G401.6 (cell line): ENCODE results near the gene ENTREP1.

Source experiments
- FAIRE-seq: peaks from 2 replicates; lab custom pipeline; 2012; peaks lifted over from hg19 to GRCh38; lab: Jason Lieb, UNC

Gene ENTREP1

DNA sequence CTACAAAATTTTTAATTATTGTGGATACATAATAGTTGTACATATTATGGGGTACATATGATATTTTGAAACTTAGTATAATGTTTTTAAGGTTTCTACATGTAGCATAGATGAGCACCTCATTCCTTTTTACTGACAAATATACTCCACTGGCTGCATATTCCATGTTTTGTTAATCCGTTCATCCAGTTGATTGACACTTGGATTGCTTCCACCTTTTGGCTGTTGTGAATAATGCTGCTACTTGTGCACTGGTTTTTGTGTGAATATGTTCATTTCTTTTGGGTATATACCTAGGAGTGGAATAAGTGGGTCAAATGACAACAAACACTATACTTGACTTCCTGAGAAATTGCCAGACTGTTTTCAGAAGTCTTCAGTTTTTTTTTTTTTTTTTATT lies 2.8 kb upstream of the ENTREP1 start:
- no peak for FAIRE-seq

DNA sequence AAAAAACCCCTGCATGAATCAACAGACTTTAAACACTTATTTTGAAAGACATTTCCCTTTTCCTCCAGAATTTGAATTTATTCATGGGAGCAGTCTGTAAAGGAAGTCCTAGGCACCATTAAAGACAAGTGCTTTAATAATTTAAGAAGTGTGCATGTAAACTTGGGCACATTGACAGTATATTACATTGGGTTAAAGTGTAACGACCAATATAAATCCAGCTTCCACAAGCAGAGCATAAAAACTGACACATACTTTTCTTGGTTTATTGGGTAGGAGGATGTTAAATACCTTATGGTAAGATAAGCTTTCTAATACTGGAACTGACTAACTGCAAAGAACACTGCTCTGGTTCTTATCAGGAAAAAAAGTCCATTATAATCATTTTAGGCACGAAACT lies 1.2 kb upstream of the ENTREP1 start:
- FAIRE-seq, result no peak

DNA sequence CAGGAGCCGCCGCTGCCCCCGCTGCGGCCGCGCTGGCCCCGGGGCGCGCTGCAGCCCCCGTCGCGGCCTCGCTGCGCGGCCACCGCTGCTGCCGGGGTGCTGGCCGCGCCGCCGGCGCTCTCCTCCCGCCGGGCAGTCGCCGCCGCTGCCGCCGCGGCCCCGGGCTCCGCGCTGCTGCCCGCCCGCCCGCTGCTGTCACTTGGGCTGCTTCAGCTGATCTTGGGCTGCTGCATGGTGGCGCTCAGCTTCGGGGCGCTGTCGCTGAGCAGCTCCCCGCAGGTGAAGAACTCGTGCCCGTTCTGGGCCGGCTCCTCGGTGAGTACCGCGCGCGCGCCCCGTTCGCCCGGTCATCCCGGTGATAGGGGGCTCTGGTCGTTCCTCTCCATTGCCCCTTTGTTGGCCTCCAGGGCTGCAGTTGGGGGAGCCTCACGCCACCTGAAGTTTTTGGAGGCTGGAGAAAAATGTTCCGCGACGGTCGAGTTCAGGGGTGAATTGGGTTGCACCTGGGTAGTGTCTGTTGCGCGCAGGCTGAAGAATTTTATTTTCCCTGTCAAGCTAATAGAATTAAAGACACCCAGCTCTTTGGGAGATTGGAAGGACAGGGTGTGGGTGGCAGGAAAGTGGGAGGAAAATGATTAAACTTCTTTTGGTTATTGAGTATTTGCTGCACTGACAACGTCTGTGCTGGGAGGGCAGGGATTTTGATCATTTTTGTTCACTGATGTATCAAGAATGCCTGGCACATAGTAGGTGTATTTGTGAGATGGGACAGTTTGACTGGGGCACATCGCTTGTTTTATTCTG lies 596 bp downstream of the ENTREP1 start:
- no peak for FAIRE-seq

DNA sequence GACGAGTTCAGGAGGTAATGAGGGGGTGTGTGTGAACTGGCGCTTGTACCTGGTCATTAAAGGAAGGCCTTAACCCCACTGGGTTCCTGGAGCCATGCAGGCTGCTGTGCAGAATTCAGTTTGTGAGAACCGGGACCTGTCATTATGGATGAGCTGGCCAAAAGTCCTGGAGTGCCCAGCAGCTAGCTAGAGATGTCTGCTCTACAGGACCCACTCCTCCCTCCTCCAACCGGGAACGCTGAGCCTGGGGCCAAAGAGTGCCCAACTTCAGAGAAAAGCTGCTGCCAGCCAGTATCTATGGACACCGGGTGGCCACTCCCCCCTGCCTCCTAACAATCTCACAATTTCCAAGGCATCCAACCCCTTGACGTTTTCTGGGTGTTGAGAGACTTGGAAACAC lies 1.2 kb downstream of the ENTREP1 start:
- no peak for FAIRE-seq

DNA sequence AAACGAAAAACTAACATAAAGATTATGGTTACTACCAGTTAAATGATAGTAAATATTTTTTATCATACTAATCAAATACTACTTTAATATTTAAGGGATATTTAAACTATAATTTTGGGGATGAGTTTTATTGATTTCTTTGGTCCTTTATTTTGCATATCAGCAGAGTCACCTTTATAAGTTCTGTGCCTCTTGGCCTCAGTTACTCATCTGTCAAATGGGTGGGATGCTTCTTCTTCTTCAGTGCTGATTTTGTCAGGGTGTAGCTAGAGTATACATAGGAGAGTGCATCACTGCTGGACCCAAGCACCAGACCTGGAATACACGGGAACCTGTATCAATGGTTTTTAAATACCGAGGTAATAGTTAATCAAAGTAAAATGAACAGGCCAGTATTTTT lies 5.6 kb downstream of the ENTREP1 start:
- FAIRE-seq, result no peak

DNA sequence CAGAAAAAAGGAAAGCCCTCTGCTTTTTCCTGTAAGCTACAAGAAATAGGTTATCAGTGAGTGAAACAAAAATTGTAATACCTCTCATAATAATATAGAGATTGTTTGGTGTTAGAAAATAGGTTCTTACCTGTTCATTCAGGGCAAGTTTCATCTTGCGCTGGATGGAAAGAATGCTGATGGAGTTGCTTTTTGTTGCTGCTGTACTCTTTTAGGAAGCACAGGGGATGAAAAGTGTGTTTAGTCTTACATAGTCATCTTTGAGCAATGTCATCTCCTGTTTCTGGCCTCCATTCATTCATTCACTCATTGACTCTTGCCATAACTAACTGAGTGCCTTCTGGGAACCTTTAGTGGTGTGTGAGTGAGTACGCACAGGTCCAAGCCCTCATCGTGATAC lies 6.4 kb downstream of the ENTREP1 start:
- no peak for FAIRE-seq

DNA sequence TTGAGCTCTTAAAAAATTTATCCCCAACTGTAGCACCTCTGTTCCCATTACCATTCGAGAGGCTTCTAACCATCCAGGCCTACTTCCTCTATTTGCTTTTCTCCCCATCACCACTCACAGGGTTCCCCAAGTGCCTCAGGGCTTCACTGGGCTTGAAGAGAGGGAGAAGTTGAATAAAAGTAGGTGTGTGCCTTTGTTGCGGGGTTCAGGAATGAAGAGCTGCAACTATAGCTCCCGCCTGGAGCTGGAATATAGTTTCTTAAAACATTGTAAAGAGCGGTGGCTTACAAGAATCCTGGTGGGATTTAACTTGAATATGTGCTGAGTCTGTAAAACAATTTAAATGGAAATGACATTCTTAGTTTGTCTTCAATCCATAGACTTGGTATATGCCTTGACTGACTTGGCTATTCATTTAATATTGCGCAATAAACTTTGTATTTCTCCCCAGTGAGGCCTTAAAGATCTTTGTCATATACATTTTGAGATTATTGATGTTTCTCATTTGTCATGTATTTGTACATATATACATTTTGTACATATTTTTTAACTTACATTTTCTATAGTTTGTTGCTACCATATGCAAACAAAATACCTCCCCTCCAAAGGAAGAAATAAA lies 7.2 kb downstream of the ENTREP1 start:
- no peak for FAIRE-seq

DNA sequence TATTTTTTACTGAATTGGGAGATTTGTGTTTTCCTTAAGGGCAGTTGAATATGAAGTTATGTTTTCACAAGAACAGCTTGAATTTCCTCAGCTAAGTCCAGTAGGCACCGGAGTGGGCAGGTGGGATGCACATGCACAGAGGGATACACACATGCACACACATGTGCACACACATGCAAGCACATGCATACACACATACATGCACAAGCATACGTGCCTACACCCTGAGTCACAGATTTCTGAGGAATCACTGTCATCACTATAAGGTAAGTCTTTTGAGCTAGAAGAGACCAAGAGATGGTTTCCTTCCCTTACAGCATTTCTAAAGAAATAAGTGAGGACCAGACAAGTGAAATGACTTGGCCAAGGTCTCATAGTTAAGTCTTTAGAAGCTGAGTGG lies 8.7 kb downstream of the ENTREP1 start:
- no peak for FAIRE-seq

DNA sequence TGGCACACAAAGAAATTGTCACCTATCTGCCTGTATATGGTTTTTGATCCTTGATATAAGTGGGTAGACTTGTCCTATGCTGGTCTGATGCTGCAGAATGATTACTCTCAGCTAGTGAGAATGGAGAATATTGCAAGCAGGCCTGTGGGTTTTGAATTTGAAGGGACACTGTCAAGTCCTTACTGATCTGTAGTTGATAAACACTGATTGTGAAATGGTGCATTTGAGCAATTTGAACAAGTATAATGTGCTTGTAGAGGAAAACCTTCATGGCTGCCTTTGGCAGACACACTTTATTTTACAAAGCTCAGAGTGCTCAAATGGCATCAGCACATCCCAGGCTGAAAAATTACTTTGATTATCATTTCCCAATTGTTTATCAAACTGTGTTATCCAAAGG lies 9.3 kb downstream of the ENTREP1 start:
- no peak for FAIRE-seq

DNA sequence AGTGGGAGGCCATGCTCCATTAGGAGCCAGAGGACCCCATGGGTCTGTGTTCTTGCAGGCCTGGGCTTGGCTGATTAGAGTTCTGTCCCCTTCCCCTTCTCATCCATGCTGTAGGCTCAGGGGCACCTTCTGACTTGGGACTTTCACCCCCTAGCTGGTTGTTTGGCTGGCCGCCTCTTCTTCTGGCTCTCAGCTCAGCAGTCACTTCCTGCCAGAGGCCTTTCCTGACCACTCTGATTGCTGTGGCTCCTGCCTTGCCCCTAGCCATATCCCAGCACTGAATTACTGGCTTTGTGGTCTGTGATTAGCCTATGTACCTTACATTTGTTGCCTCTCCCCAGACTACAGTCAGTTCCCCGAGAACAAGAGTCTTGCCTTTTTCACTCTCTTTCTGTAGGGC lies 14.6 kb downstream of the ENTREP1 start:
- FAIRE-seq, result no peak

DNA sequence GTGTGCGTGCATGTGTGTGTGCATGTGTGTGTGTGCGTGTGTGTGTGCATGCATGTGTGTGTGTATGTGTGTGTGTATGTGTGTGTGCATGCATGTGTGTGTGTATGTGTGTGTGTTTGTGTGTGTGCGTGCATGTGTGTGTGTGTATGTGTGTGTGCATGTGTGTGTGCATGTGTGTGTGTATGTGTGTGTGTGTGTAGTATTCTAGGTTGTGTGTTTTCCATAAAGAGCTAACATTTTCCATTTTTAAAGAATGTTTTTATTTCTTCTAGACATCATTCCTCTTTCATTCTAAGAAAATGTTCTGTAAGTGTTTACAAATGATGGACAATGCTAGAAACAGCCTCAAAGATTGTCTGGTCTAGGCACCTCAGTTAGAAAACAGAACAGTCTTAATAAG lies 15.6 kb downstream of the ENTREP1 start:
- FAIRE-seq, result no peak

DNA sequence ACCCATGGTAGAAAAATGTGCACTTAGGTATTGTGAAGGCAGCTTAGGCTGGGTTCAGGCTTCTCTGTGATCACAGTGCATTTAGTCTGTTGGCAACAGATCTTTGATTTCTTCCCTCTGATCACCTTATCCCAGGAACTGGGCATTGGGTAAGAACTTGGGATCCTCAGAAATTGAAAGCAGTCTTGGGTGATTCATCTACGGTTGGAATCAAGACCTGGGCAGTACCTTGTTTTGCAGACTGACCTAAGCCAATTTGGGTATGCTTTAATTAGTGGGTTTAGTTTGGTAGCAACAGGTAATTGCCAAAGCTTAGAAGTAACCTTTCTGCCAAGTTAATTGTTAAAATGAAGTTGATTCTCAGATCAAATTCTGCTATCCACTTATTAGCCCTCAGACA lies 17.8 kb downstream of the ENTREP1 start:
- no peak for FAIRE-seq

DNA sequence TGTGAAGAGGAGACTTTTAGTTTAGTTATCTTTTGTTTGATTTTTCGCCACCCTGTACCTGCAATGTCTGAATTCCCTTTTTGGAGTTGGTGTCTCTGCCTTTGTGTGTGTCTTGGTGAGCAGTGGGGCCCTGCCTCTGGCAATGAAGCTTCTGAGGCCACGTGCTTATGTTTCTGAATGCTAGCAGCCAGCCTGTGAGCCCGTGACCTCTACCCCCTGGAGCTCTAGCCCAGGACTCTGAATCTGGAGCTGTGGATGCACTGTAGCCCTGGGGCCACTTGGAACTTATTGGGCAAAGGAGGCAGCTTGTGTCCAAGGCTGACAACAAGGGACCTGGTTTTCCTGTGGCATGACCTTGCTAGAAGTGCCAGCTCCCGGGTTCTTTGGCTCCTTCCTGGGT lies 19.4 kb downstream of the ENTREP1 start:
- no peak for FAIRE-seq

DNA sequence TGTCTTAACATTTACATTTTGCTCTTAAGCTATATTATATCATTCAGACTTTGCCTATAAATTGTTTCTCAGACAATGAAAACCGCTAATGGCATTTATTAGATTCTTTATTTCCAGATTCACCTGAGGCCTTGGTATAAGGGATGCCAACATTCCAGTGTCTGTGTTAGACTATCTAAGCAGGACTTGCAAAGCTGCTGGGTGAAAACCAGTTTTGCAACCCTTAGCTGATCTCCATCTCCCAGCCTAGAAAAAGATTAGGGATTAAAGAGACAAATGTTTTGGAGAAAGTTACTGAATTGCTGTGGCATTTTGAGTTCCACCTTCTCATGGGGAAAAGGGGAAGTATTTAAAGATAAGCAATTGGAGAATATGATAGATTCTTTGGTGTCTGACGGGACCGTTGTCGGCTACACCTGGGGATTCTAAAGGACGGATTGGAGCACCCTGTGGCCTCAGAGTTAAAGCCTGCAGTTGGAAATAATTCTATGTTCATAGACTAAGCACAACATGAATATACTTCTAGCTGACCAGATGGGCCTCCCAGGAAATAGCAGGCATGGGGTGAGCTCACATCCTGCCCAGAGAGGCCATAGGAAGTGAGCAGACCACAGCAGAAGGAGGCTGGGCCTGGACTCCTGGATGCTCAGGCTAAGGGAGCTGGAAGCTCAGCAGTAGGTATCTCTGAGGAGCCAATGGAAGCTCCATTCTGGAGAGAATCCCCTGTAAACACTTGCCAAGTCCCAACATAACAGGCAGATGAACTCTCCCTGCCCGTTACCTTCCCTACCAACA lies 21.8 kb downstream of the ENTREP1 start:
- FAIRE-seq, result no peak

GRCh38 chr9:69347607-69348006 lies 22.6 kb downstream of the ENTREP1 start:
- FAIRE-seq, result no peak

DNA sequence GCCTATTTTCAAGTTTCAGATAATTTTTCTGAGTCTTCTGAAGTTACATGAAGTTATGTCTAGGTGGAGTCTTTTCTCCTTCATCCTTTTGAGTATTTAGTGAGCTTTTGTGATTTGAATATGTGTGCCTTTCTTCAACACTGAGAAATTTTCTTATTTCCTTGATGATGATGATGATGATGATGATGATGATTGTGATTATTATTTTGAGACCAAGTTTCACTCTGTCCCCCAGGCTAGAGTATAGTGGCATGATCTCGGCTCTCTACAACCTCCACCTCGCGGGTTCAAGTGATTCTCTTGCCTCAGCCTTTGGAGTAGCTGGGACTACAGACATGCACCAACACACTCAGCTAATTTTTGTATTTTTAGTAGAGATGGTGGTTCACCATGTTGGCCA lies 26.2 kb downstream of the ENTREP1 start:
- no peak for FAIRE-seq

GRCh38 chr9:69355232-69355631 lies 30.2 kb downstream of the ENTREP1 start:
- FAIRE-seq, result no peak

DNA sequence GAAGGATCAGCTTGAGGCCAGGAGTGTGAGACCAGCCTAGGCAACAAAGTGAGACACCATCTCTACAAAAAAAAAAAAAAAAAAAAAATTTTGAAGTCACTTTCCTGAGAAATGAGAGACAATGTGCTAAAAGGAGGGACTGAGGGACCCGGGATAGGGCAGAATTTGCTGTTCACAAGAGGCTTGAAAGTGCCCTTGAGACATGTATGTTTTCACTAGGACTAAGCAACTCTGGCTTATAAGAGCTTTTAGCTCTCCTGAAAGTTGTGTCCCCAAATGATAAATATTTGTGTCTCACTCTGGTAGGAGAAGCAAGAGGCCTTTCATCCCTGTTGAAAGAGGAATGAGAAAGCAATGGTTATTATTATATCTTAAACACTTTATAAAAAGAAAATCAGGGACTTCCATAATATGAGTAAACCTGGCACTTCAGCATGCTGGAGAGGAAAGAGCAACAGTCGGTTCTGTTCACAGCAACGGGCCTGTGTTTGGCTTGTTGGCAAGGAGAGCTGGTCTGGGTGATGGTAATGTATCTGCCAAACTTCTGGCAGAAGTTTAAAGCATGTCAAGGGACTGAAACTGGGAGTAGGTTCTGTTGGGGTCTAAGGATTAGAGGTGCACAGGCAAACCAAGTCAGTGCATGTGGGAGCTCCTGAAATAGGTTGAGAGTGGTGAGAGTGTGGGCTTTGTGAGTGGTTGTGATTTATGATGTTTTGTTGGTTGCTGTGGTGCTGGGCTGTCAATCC lies 32.2 kb downstream of the ENTREP1 start:
- FAIRE-seq, result no peak

DNA sequence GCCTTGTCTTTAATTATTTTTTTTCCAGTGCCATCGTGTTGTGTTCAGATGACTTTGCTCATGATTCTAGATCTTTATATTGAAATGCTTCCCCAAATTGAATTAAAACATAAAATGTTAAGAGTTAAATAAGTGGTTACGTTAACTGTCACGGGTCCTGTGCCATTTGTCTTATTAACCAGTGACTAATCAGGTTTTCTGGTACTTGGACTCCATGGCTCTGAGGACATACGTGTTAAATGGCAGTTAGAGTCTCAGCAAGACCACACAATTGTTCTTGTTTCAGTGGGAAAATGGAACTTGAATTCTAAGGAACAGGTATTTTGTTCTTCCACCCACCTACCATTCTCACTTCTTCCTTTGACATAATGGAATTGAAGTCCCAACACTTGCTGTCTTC lies 32.8 kb downstream of the ENTREP1 start:
- no peak for FAIRE-seq

DNA sequence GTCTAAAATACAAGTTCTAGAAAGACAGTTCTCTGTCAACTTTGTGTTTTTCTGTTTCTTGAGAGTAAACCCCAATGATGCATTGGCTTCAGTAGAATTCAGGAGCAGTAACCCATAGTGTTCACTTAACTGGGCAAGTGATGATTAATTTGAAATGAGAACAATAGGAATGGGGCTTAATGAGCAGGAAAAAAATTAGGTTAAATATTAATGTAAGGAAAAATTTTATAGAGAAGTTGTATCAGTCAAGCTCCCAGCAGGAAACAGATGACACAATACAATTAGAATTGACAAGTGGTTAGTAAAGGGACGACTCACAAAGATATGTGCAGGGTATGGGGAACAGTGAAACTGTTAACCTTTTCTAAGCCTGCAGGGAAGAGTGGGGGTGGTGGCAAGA lies 38.2 kb downstream of the ENTREP1 start:
- no peak for FAIRE-seq

DNA sequence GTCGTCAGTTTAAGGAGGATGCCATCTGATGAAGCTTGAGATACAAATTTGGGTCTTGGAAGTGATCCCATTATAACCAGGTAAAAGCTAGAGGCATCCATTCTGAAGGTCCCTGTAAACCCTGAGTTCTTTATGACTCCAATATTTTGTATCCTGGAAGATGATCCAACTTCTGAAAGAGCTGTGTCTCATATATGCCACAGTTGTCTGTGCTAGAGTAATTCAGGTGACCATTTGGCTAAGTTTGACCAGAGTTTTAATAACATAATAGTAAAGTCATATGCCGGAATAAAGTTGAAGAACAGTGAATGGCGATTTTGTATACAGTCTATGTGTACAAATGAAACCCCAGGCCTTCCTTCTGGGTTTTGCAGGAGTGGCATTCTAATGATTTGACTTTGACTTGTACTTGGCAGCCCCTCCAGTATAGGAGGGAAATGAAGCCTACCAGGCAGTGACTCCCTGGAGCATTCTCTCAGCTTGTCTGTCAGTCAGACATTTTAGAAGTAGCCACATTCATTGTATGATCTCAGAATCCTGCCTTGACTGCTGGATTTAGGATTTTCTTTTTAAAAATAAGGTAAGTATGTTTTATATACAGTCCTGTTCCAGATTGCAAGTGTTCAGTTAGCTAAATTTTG lies 39.6 kb downstream of the ENTREP1 start:
- FAIRE-seq, result no peak

DNA sequence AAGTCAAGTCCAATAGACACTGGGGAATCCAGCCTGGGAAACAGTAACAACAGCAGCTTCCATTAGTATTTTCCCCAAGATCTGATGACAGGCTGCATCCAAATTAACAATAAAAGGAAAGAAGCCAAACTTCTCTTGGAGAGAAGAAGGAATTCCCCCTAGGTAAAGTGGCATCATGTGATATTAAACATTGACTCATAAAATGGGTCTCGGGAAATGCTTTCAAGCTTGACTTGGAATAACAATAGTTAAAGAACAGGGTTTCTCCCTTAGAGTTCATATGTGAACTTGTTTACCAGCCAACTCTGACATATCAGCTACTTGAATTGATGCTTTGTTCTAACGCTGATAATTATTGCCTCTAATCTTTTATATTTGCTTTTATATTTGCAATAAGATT lies 45.4 kb downstream of the ENTREP1 start:
- FAIRE-seq, result no peak
